HG03097 (cell line): ENCODE results near the gene THY1.
A peak's percentile ranks its signal among the peaks of the same experiment; 100 is the strongest.
"Not testable (repeated sequence)": the region's sequence is repeated elsewhere in the genome, so short reads cannot be mapped to it uniquely, and the experiment has no call there.

Experiments used
- ATAC-seq: cut with Tn5 transposase; IDR thresholded peaks from one replicate; pipeline ENCODE4 v1.9.1; 2021; ENCODE audit not compliant: unreplicated experiment, low FRiP score

THY1 gene

DNA sequence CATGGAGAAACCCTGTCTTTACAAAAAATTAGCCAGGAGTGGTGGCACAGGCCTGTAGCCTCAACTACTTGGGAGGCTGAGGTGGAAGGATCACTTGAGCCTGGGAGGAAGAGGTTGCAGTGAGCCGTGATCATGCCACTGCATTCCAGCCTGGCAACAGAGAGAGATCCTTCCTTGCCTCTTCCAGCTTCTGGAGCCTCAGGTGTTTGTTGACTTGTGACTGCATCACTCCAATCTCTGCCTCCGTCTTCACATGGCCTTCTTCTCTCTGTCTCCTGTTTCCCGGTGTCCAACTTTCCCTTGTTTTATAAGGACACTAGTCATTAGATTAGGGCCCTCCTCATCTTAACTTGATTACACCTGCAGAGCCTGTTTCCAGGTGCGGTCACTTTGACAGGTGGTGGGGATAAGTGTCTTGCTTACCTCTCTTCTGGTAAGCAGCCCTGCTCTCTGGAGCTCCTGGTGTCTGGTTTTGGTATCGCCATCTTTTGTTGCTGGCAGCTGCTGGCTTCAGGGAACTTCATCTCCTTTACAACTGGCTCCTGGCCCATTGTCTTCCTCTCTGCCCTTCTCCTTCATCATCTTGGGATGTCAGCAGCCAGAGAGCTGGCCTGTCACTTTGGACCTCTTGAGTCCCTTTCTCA lies 33.2 kb downstream of the THY1 start:
- no peak for ATAC-seq

DNA sequence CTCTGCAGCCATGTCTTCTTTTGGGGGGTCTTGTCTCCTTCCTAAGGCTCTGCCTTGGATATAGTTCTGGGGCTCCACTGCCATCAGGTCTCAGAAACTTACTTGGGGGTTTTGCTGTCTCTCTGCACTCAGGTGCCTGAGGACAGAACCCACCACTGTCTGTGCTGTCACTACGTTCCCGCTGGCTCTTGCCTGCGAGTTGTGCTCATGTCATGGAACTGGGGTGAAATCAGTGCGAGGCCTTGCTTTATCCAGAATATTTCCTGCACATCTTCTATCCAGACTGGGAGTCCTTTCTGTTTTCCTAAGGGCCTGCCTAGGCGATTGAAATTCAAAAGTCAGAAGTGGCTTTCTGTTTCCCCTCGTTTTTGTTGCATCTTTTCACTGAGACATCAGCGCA lies 34.9 kb downstream of the THY1 start:
- no peak for ATAC-seq

DNA sequence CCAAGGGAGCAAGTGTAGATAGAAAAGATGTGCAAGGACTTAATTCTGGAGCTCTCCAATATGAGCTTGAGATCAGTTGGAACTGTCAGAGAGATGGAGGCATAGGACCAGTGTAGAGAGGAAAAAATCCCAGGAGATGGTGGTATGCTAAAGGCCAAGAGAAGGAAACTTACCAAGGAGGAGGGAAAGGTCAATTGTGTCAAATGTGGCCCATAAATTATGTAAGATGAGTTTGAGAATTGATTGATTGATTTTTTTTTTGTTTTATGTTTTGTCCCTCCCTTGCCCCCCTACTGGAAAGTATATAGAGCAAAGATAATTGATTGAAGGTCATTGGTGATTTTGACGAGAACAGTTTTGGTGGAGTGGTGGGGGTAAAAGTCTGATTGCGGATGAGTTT lies 38.6 kb downstream of the THY1 start:
- ATAC-seq: no peak

GRCh38 chr11:119382513-119382912 lies 40.5 kb downstream of the THY1 start:
- not testable (repeated sequence) for ATAC-seq

GRCh38 chr11:119382101-119382500 lies 40.9 kb downstream of the THY1 start:
- no peak for ATAC-seq

DNA sequence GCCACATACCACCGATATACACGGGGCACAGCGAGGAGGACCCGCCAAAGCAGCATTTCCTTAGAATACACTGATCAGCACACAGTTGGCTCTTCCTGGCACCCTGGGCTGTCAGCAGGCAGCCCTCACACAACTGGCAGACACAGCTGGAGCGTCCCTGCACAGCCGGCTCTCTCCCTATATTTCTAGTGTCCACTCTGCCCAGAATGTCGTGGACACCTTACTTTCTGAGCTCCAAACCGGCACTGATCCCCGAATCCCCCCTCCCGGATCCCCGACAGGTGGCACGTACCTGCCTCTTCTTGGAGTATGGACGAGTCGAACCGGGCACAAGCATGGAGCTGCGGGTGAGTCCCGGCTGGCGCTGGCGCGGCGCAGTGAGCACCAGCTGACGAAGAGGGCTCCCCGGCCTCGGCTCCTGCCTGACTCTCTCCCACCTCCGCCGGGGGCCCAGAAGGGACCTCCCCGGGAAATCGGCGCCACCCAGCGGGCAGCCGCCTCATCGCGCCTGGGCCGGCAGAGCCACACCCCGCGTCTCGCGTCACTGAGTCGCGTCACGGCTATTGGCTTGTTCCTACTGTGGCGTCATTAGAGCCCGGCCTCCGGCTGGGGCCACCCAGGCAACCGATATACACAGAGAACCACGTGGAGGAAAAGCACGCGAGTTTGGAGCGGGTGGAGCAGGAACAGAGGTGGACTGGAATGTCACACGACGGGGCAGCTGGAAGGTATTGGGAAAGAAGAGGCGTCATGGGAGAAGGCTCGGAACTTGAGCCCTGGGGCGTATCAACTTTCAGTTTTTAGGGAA lies 41.6 kb downstream of the THY1 start, which contains the start of gene USP2:
TSS of gene USP2 (minus strand) at position 510 of the 808 bp plus-strand sequence. CDS start 8,210 bp downstream, outside the sequence.
- ATAC-seq: peak; percentile 87

- no peak for ATAC-seq
These were observed 42.2 kb downstream of the THY1 start for GRCh38 chr11:119380827-119381180.

DNA sequence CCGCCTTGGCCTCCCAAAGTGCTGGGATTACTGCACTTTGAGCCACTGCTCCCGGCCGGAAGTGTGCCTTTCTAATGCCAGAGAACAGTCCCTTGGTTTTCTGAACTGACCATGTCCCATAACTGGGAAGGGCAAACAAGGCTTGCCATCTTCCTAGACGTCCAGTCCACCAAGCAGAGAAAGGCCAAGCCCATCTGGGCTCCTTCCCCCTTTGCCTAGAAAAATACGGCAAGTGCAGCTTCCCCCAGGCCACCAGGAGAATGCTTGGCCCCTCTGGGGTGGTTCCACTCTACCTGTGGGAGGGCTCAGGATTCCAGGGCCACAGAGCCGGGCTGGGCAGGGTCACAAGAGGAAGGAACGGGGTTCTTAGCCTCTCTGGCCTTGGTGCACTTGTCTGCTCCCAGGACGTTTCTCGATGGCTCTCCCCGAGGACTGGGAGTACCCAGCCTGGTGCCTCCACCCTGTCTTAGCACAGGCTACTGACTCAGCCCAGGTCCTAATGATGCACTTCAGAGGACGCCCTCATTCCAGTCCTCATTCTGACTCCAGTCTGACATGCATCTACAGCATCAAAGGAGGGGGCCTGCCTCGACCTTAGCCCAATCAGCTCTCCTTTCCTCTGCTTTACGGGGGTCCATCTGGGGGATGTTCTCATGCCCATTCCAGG lies 42.7 kb downstream of the THY1 start:
- ATAC-seq: no peak

- no peak for ATAC-seq
These were observed 44.0 kb downstream of the THY1 start for GRCh38 chr11:119378851-119379465.

GRCh38 chr11:119377961-119378667 lies 44.9 kb downstream of the THY1 start:
- no peak for ATAC-seq

DNA sequence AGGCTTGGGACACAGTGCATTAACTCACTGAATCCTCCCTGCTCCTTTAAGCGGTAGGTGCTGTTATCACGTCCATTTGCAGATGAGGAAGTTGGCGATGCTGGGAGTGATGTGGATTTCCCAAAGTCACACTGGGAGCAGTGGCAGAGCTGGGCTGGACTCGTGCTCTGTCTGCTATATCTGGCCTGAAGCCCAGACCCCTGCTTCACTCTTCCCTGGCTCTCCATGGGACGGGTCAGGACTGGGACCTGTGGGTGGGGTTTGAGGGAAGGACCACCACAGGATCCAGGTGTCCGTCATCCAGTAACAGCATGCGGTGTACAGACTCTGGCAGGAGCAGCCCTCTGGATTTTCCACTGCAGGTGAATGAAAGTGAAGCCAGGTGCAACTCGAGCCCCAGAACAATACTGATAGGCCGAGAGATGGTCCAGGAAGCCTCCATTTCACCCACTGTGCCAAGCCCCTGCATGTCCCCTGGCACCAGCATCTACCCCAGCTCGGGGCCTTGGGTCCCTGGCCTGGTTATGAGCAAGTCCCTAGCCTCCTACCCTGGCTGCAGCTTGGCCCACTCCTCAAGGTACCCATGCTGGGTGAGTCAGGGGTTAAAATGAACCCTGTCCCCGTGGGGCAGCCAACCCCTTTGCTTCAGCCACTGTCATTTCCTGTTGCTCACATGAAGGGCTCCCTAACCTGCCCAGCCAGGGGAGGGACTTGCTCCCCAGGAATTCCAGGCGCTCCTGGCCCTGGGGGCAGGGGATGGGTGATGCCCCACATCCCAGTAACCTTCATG lies 45.7 kb downstream of the THY1 start:
- ATAC-seq: no peak

GRCh38 chr11:119376197-119376847 lies 46.6 kb downstream of the THY1 start:
- ATAC-seq: no peak

- no peak for ATAC-seq
These were observed 47.4 kb downstream of the THY1 start for GRCh38 chr11:119375337-119376196.

- ATAC-seq: no peak
These were observed 48.2 kb downstream of the THY1 start for GRCh38 chr11:119374632-119375336.

DNA sequence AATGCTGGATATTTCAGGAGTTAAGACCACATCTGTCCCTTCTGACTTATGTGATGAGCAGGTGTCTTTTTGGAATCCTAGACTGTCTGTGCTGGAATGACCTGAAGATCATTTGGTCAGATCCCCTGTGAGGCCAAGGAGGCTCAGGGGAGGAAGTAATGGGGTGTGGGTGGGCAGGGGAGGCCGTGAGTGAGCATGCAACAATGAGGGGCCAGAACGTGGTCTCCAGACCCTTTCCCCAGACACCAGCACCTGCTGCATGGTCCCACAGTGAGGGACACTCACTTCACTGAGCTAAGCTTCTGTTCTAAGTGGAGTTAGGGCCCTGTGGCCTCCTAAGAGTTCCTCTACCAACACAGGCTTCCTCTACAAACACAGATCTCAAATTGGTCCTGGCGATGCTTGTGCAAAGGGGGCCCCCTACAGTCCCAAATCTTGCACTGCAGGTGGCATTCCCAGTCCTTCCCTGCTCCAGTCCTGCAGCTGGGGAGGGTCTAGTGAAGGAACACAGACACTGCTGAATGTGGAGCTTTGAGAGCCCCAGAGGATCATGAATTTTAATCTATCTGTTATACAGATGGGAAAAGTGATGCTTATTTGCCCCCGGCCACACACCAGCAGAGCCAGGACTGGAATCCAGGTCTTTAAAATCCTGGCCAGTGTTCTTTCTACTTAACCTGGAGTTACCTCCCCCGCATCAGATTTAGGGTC lies 48.9 kb downstream of the THY1 start:
- no peak for ATAC-seq

- no peak for ATAC-seq
These were observed 49.7 kb downstream of the THY1 start for GRCh38 chr11:119373059-119373920.
